Suppressor macrophage treated with lipopolysaccharide for 1 hour (primary cell): Measurements from ENCODE around the gene DCAF7.

Experiments used
- DNase-seq, 3 donors: peaks; one replicate each; pipeline ENCODE4 v3.0.0-alpha.2; 2020 to 2022

The DCAF7 gene

GRCh38 chr17:63631062-63631461 is 80.8 kb downstream of the DCAF7 start:
- no peak for DNase-seq

- no peak for DNase-seq
Observed at GRCh38 chr17:63631626-63632025, 81.3 kb downstream of the DCAF7 start.

DNA sequence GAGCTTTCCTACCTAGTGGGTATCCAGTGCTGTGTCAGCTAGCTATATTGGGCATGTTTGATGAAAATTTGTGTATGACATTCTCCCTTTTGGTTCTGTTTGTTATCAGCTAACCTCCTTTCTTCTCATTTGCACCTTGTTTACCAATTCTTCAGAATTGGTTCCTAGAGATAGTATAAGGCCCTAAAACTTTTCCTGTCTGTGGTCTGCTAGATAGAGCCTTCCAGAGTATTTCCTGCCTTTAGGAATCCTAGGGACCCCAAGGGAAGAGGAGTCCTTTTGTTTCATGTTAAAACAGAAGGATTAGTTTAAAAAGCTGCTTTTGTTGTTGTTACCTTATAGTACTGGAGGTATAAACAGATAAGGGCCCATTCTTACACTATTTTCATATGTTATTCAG is 83.5 kb downstream of the DCAF7 start:
- no peak for DNase-seq

- peak; percentile 77 to 88 (median 82) for DNase-seq
Observed at GRCh38 chr17:63634163-63634562, 83.9 kb downstream of the DCAF7 start.

DNA sequence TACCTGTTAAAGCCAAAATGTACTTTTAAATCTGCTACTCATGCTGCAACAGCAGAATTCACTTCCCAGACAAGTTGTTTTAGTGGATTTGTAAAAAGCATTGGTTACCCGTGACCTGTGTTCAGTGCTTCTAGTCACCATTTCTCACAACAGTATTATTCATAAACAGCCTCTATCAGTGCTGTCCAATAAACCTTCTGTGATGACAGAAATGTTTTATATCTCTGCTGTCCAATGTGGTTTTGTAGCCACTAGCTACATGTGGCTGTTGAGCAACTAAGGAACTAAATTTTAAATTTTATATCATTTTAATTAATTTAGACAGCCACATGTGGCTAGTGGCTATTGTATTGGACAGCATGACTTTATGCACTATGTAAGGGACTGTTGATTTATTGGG is 84.5 kb downstream of the DCAF7 start:
- no peak for DNase-seq

DNA sequence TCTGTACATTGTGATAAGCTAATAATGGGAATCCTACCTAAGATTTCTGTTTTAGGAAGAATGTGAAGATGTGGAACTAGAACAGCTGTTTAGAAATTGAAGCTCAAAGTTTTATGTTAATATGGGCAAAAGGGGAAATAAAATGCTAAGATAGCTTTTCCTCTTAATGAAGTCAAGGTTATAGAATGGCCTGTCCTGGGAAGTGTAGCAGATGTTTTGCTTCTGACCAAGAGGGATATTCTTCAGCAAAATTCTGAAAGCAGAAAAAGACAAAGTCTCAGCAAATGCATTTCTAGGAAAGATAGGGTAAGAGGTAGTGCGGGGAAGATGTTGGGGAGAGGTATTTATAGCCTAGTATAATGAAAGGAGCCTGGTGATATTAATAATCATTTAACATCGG is 85.0 kb downstream of the DCAF7 start:
- DNase-seq: no peak

DNA sequence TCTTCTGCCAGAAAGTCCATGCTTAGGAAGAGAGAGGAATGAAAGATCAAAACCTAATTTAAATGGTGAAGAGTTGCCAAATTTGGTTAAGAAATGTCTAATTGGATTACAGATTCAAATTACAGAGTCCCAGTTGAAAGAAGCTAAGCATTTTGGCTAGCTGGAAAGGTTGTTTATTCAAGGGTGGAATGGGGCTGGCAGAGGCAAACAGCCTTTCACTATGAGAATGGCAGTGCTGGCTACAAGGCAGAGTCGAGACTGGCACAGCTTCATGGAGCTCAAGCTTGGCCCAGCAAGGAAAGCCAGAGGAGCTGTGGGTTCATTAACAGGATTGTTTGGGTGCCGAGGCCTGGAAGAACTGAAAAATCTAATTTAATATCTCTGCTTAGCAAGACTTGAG is 85.5 kb downstream of the DCAF7 start:
- no peak for DNase-seq

GRCh38 chr17:63639125-63639524 is 88.8 kb downstream of the DCAF7 start:
- DNase-seq: no peak

- DNase-seq: no peak
Observed at GRCh38 chr17:63640038-63640437, 89.8 kb downstream of the DCAF7 start.

DNA sequence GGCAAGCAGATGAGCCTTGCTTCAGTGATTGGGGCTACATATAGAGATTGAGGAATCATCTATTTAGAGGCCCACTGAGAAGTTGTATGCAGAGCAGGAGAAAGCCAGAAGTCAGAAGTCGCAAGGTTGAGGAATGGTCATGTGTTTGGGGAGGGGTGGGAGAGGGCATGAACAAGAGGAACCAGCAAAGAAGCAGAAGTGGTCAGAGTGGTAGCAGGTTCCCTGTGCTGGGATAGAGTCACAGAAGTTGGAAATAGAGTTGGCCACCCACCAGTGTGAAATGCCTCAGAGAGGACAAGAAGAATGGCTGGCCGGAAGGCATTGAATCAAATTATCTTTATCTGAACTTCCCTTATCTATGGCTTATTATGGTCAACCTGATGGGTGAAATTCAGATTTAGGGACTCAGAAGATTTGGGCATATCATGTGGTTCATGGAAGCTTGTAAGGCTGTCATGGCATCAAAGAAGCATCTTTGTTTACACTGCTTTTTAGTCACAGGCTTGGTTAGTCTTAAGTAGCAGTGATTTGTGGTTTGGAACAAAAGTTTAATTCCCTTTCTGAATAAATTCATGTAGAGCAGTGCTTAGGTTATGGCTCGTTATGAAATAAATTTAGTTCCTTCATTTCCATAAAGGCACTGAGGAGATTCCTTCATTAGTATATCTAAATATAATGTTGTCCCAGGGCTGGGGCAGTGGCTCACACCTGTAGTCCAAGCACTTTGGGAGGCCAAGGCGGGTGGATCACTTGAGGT is 91.6 kb downstream of the DCAF7 start:
- peak; percentile 91 to 92 (median 91) for DNase-seq
